KBM-7 (cell line): ENCODE data around the gene NTM.

Source experiments
- DNase-seq: peaks from one replicate; pipeline ENCODE4 v3.0.0-alpha.2; 2015
- in situ Hi-C: fragments of 300-500 bp; cut with MboI; formaldehyde crosslinking; loops from 2 replicates; pipeline ENCODE4 v1.14.3; 2020; ENCODE audit warnings: low sequenced_read_pairs, low pct_unique_long_range_greater_than_20kb, mixed read lengths

NTM gene

DNA sequence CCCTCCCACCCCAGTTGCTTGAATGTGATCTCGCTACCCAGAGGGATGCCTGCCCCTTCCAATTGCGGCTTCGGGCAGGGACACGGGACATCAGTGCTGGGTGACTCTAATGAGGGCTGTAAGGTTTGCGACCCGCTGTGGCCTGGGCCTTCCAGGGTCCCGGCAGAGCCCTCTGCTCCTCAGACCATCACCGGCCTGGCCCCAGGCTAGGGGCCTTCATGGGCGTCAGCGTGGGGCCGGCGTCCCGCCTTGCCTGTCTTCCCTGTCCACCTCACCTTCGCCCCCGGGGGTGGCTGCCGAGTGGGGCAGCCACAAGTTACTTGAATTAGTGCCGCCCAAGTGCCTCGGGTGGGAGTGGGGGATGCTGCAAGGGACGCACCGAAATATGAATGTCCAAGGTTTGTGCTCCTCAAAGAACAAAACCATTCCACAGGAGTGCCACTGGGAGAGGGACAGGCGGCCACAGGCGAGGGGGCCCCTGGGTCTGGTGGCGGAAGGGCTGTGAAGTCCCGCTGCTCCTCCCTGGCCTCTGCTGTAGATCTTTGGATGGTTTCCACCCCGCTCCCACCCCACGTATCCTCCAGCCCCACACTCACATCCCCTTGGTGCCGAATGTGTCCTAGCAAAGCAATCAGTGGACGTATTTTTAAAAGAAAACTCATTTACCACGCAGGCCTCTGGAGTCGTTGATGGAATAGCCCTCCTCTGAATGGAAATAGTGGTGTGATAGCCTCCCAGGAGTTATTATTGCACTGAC lies 317.1 kb downstream of the NTM start:
- no peak for DNase-seq
- in situ Hi-C loops, result loop anchor here (25.0 kb wide), 1 partner anchor 625 kb away; no protein-coding TSS in a partner anchor

DNA sequence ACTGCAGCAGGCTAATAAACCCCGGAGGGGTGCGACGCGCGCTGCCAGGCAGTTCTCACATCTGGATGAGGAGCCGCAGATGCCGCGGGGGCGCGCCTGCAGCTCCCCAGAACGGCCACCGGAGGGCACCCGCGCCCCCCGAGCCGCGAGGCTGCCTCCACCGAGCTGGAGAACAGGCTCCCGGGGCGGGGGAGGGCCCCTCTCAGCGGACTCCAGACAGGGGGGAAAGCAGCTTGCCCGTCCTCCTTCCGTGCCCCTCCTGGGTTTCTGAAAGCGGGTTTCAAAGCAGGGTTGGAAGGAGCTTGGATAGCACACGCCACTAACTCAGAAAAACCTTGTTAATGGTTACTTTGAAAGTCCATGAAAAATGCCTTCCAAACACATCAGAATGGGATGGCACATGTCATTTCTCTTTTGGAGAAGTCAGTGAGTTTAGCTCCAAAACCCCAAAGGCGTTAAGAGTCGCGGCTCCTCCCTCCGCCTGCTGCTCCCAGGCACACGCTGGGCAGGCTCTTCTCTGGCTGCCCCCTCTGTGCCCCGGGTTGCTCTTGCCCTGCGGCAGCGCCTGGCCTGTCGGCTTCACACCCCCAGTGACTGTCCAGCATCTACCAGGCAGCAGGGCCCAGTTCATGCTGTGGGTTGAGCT lies 317.8 kb downstream of the NTM start:
- DNase-seq, result peak; percentile 73
- in situ Hi-C loops, result loop anchor here (25.0 kb wide), 1 partner anchor 626 kb away; no protein-coding TSS in a partner anchor

GRCh38 chr11:131689049-131689925 lies 318.9 kb downstream of the NTM start:
- in situ Hi-C loops, result loop anchor here (25.0 kb wide), 1 partner anchor 627 kb away; no protein-coding TSS in a partner anchor
- no peak for DNase-seq

DNA sequence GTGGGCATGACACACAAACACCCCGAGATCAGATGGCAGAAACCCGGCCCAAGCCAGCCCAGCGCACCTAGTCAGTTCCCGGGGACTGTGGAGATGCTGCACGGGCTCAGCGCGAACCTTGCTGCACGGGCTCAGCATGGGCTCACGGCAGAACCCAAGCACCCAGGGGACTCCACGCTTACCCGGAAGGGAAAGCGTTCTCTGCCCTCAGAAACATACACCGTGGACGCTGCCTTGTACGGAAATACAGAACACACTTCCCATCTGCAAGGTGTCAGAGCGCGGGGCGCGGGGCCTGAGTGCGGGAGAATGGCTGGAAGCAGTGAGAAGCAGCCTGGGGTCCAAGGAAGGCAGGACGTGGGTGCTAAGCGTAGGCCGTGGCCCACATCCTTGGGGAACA lies 319.9 kb downstream of the NTM start:
- in situ Hi-C loops, result loop anchor here (25.0 kb wide), 1 partner anchor 628 kb away; no protein-coding TSS in a partner anchor
- DNase-seq, result no peak

- no peak for DNase-seq
- in situ Hi-C loops, result loop anchor here (25.0 kb wide), 1 partner anchor 628 kb away; no protein-coding TSS in a partner anchor
Measured at GRCh38 chr11:131690776-131691175, 320.4 kb downstream of the NTM start.

- peak; percentile 33 for DNase-seq
- in situ Hi-C loops, result loop anchor here (25.0 kb wide), 1 partner anchor 629 kb away; no protein-coding TSS in a partner anchor
Measured at GRCh38 chr11:131691181-131692041, 321.0 kb downstream of the NTM start.

DNA sequence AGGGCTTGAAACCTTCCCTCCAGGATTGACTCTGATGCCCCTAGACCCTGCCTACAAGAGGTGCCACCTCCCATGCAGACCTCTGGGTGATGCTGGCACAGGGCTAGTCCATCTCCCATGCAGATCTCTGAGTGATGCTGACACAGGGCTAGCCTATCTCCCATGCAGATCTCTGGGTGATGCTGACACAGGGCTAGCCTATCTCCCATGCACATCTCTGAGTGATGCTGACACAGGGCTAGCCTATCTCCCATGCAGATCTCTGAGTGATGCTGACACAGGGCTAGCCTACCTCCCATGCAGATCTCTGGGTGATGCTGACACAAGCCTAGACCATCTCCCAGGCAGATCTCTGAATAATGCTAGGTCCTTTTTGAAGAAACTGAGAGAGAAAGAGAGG lies 321.7 kb downstream of the NTM start:
- DNase-seq, result no peak
- in situ Hi-C loops, result loop anchor here (25.0 kb wide), 1 partner anchor 630 kb away; no protein-coding TSS in a partner anchor

- in situ Hi-C loops, result loop anchor here (25.0 kb wide), 1 partner anchor 631 kb away; no protein-coding TSS in a partner anchor
- DNase-seq, result no peak
Measured at GRCh38 chr11:131692961-131693360, 322.5 kb downstream of the NTM start.

DNA sequence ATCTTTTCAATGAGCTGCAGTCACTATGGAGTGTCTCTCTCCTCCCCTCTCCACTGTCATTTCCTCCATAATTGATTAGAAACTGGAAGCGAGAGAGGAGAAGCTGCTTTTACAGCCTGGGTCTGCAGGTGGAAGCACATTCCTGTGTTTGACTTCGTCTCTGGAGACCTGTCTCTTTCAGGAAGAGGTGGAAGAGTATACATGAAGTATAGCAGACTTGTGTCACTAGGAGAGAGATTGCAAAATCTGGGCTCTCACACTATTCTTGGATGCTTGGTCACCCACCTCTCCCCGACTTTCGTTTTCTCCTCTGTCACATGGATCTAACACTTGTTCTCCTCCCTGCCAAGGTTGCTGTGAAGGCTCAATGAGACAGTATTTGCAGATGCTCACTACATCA lies 323.3 kb downstream of the NTM start:
- no peak for DNase-seq
- in situ Hi-C loops, result loop anchor here (25.0 kb wide), 1 partner anchor 631 kb away; no protein-coding TSS in a partner anchor

DNA sequence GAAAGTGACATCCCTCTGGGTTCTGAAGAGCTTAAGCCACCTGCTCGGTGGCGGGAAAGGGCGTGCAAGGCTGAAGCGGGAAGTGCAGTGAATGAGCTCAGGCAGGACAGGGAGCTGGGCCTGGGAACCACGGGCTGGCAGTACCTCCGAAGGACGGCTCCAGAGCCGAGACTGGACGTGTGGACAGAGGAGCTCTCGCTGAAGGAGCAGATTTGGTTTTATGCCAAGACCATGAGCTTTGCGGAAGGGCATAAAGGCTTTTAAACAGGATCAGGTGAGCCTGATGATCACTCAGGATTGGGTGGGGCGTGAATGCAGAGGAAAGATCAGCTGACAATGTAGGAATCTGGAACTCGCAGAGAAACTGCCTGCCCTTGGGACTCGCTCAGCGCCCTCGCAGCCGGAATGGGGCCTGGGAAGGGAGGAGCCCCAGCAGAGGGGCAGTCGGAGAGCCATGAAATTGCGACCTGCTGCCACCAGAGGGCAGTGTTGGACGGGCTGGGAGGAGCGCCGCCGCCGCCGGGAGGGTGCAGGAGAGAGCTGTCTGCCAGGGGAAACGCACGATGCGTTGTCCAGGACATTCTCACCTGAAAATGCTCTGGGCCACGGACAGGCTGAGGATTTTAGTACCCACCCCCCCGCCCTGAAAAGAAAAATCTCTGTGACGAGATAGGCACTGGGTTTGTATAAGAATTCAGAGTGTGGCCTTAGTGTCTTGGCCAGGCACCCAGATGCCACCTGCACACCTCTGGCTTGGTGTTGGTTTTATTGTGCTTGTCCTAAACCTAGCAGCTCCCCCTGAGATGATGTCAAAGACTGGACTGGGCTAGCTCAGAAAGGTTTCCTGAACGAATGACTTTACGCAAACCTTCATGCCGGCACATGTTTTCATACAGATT lies 324.4 kb downstream of the NTM start:
- in situ Hi-C loops, result loop anchor here (25.0 kb wide), 1 partner anchor 632 kb away; no protein-coding TSS in a partner anchor
- DNase-seq, result peak; percentile 75

- no peak for DNase-seq
Measured at GRCh38 chr11:131695889-131696429, 325.5 kb downstream of the NTM start.

DNA sequence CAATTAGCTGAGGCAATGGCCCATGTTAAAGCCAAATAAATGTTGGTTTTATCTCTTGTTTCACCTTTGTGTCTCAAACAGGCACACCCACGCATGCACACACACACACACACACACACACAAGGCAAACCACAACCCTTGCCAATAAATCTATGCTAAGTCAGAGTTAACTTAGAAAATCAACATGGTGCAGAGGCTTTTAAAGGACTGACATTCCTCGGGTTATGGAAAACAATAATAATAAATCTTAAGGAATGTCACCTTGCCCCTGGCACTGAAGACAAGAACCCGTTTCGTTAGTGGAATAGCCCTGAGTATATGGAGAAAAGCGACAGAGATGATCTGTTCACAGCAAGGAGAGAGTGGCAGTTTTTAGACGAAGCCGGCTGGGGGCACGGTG lies 326.3 kb downstream of the NTM start:
- in situ Hi-C loops, result loop anchor here (25.0 kb wide), 1 partner anchor 634 kb away; no protein-coding TSS in a partner anchor
- no peak for DNase-seq

More at GRCh38 chr11:131695889-131696429, 325.5 kb downstream of the NTM start:
- in situ Hi-C loops, result loop anchor here (25.0 kb wide), 1 partner anchor 634 kb away; no protein-coding TSS in a partner anchor

DNA sequence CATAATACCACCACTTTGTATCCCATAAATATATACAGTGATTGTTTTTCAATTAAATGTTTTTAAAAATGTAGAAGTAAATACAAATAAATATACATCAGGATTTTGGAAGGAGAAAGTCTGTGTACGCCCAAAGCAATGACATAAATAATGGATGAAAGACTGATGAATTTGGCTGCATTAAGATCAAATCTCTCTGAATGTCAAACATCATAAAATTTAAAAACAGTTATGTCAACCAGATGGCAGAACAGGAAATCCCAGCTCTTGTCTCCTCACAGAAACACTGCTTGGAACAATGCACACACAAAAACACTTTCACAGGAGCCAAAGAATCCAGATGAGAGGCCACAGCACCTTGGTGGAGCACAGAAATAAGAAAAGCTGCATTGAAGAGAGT lies 332.9 kb downstream of the NTM start:
- in situ Hi-C loops, result no loop called here

GRCh38 chr11:131704682-131705081 lies 334.3 kb downstream of the NTM start:
- in situ Hi-C loops, result no loop called here

More for the DNA sequence above, 332.9 kb downstream of the NTM start:
- DNase-seq, result no peak

DNA sequence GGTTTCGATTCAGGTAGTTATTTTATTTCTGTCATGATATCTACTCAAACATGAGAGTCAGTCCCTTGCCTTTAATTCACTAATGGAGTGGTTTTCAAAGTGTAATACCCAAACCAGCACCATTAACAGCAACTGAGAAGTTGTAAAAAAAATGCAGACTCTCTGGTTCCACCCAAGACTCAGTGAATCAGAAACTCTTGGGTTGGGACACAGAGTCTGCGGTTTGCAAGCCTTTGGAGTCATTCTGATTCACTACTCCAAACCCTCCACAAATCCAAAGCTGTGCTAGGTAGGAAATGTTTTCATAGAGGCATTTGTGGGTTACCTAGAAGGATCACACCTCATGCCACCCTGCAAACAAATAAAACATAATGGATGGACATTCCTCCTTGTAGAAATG lies 340.1 kb downstream of the NTM start:
- in situ Hi-C loops, result no loop called here

More at GRCh38 chr11:131704682-131705081, 334.3 kb downstream of the NTM start:
- DNase-seq, result no peak

GRCh38 chr11:131712897-131713296 lies 342.5 kb downstream of the NTM start:
- in situ Hi-C loops, result no loop called here
- no peak for DNase-seq

More for the DNA sequence above, 340.1 kb downstream of the NTM start:
- no peak for DNase-seq
